ENCODE data around the gene LAT. TPM values are rescaled to one million over a fixed set of nuclear protein-coding genes. Genes with fewer than 3 reads are reported as not detected.
A peak's percentile ranks its signal among the peaks of the same experiment; 100 is the strongest.

Gene LAT
- total RNA-seq, 2 experiments from 2014 or later, result 17.5 to 19.8 TPM

- ChIA-PET CTCF (ENCODE audit: unreplicated experiment) (interaction anchor here (0.6 to 1.4 kb wide), 2 partner anchors 22 to 1881 kb away, joined by 3 to 4 read pairs; no protein-coding TSS in a partner anchor), POLR2A (interaction anchor here (0.6 to 1.3 kb wide), 3 partner anchors 104 to 760 kb away, joined by 3 to 4 read pairs (median 3); no protein-coding TSS in a partner anchor)
- H3K4me1 ChIP-seq (ENCODE audit: insufficient read depth, low read length, poor library complexity, severe bottlenecking), result peaks cover 12% of the 10 kb centered on the region
- intact Hi-C loops (cut with micrococcal nuclease; ENCODE audit: unreplicated experiment), result no loop called here
- peaks cover 26% of the 10 kb centered on the region for H3K79me2 ChIP-seq (ENCODE audit: insufficient read depth, low read depth, low read length)
- H3K27ac ChIP-seq (ENCODE audit: low read depth, low read length, poor library complexity, severe bottlenecking), result peak overlapping the region; percentile 51
- no peak for DNase-seq (ENCODE audit: low spot score)
- TF ChIP-seq CTCF (conservative IDR thresholded peaks at IDR 0.05; ENCODE audit: low read length), result no peak
- TF ChIP-seq EZH2phosphoT487 (IDR thresholded peaks at IDR 0.05; ENCODE audit: borderline replicate concordance, low read depth, low read length), result no peak
- H3K9me2 ChIP-seq (ENCODE audit: insufficient read depth, low read length), result no peaks in the 10 kb centered on the region
- peak overlapping the region; percentile 89 for H3K4me2 ChIP-seq (ENCODE audit: low read length)
- peak overlapping the region; percentile 85 for H3K4me3 ChIP-seq (ENCODE audit: low read depth, low read length, poor library complexity, severe bottlenecking)
- H4K20me1 ChIP-seq (ENCODE audit: insufficient read depth, low read length), result peaks cover 8% of the 10 kb centered on the region
- H3K9me3 ChIP-seq (ENCODE audit: low read length), result no peaks in the 10 kb centered on the region
- BruUV-seq (replicated peaks), result no TSS peak
- peak overlapping the region; percentile 7; the same call in 1 of the 2 replicates for H2AFZ ChIP-seq (ENCODE audit: low read length)
- H3K36me3 ChIP-seq (ENCODE audit: insufficient read depth, low read length), result peaks cover 45% of the 10 kb centered on the region
These were observed 33.4 kb upstream of the LAT start for GRCh38 chr16:28951410-28951943.

GRCh38 chr16:28958216-28958615 is 26.6 kb upstream of the LAT start:
- POLR2A ChIA-PET, result interaction anchor here (0.6 kb wide), 1 partner anchor 14 kb away, joined by 3 read pairs; no protein-coding TSS in a partner anchor
- TSS peak; percentile 39 for BruUV-seq (replicated peaks)
- H3K36me3 ChIP-seq (ENCODE audit: insufficient read depth, low read length), result peaks cover 94% of the 10 kb centered on the region

More at GRCh38 chr16:28958216-28958615, 26.6 kb upstream of the LAT start:
- TF ChIP-seq CTCF (conservative IDR thresholded peaks at IDR 0.05; ENCODE audit: low read length) (no peak), EZH2phosphoT487 (IDR thresholded peaks at IDR 0.05; ENCODE audit: borderline replicate concordance, low read depth, low read length) (no peak)
- Histone ChIP-seq H3K4me1 (ENCODE audit: insufficient read depth, low read length, poor library complexity, severe bottlenecking) (no peaks in the 10 kb centered on the region), H3K79me2 (ENCODE audit: insufficient read depth, low read depth, low read length) (peaks cover 3% of the 10 kb centered on the region; the same call in 1 of the 2 replicates), H3K4me2 (ENCODE audit: low read length) (no peak overlapping the region), H3K9me3 (ENCODE audit: low read length) (no peaks in the 10 kb centered on the region), H3K9me2 (ENCODE audit: insufficient read depth, low read length) (no peaks in the 10 kb centered on the region), H2AFZ (ENCODE audit: low read length) (no peak overlapping the region), H3K27ac (ENCODE audit: low read depth, low read length, poor library complexity, severe bottlenecking) (no peak overlapping the region), H3K4me3 (ENCODE audit: low read depth, low read length, poor library complexity, severe bottlenecking) (no peak overlapping the region), H4K20me1 (ENCODE audit: insufficient read depth, low read length) (no peaks in the 10 kb centered on the region)
- CTCF ChIA-PET (ENCODE audit: unreplicated experiment), result interaction anchor here (0.9 kb wide), 1 partner anchor 16 kb away, joined by 5 read pairs; the partner anchor contains the start of gene SPNS1
- intact Hi-C loops (cut with micrococcal nuclease; ENCODE audit: unreplicated experiment), result no loop called here
- DNase-seq (ENCODE audit: low spot score), result no peak

All from OCI-LY7 (cell line).